ENCODE measurements around the gene BBX.

BBX gene

GRCh38 chr3:107627962-107628542, 105.3 kb downstream of the BBX start:
- TF ChIP-seq FOXM1 (IDR thresholded peaks at IDR 0.05; ENCODE audit: borderline replicate concordance, low read depth) (no peak), USF1 (IDR thresholded peaks at IDR 0.05) (no peak), EP300 (IDR thresholded peaks at IDR 0.05; ENCODE audit: borderline replicate concordance) (no peak), YY1 (IDR thresholded peaks at IDR 0.05; ENCODE audit: low read depth) (no peak), NFIC (IDR thresholded peaks at IDR 0.05) (no peak), TAF1 (IDR thresholded peaks at IDR 0.05; ENCODE audit: low read depth) (no peak), CREB1 (IDR thresholded peaks at IDR 0.05; ENCODE audit: low read depth) (no peak), RAD21 (IDR thresholded peaks at IDR 0.05; ENCODE audit: low read depth) (no peak), CEBPB (IDR thresholded peaks at IDR 0.05) (no peak), TEAD4 (IDR thresholded peaks at IDR 0.05) (no peak), REST (IDR thresholded peaks at IDR 0.05; ENCODE audit: low read depth) (no peak), MAX (IDR thresholded peaks at IDR 0.05) (no peak), ZBTB7A (IDR thresholded peaks at IDR 0.05; ENCODE audit: low read depth) (no peak), TCF12 (IDR thresholded peaks at IDR 0.05; ENCODE audit: low read depth) (no peak), EGR1 (IDR thresholded peaks at IDR 0.05) (no peak)

GRCh38 chr3:107629566-107629965, 106.8 kb downstream of the BBX start:
- no peak for TF ChIP-seq TAF1 (IDR thresholded peaks at IDR 0.05; ENCODE audit: low read depth)

- TF ChIP-seq ZBTB7A (IDR thresholded peaks at IDR 0.05; ENCODE audit: low read depth) (no peak), NFIC (IDR thresholded peaks at IDR 0.05) (no peak), TEAD4 (IDR thresholded peaks at IDR 0.05) (no peak), FOXM1 (IDR thresholded peaks at IDR 0.05; ENCODE audit: borderline replicate concordance, low read depth) (no peak), TAF1 (IDR thresholded peaks at IDR 0.05; ENCODE audit: low read depth) (no peak), EGR1 (IDR thresholded peaks at IDR 0.05) (no peak), CREB1 (IDR thresholded peaks at IDR 0.05; ENCODE audit: low read depth) (no peak), MAX (IDR thresholded peaks at IDR 0.05) (no peak), USF1 (IDR thresholded peaks at IDR 0.05) (no peak), REST (IDR thresholded peaks at IDR 0.05; ENCODE audit: low read depth) (no peak), YY1 (IDR thresholded peaks at IDR 0.05; ENCODE audit: low read depth) (no peak), TCF12 (IDR thresholded peaks at IDR 0.05; ENCODE audit: low read depth) (no peak)
Observed at GRCh38 chr3:107630779-107631178, 108.0 kb downstream of the BBX start.

GRCh38 chr3:107632576-107632975, 109.8 kb downstream of the BBX start:
- TF ChIP-seq RAD21 (IDR thresholded peaks at IDR 0.05; ENCODE audit: low read depth), result no peak
- no peak for TF ChIP-seq USF1 (IDR thresholded peaks at IDR 0.05)
- TF ChIP-seq TAF1 (IDR thresholded peaks at IDR 0.05; ENCODE audit: low read depth), result no peak
- TF ChIP-seq ZBTB7A (IDR thresholded peaks at IDR 0.05; ENCODE audit: low read depth), result no peak
- no peak for TF ChIP-seq FOXM1 (IDR thresholded peaks at IDR 0.05; ENCODE audit: borderline replicate concordance, low read depth)
- TF ChIP-seq TCF12 (IDR thresholded peaks at IDR 0.05; ENCODE audit: low read depth), result no peak
- no peak for TF ChIP-seq MAX (IDR thresholded peaks at IDR 0.05)
- TF ChIP-seq NFIC (IDR thresholded peaks at IDR 0.05), result no peak
- TF ChIP-seq CEBPB (IDR thresholded peaks at IDR 0.05), result no peak
- no peak for TF ChIP-seq TEAD4 (IDR thresholded peaks at IDR 0.05)
- no peak for TF ChIP-seq EGR1 (IDR thresholded peaks at IDR 0.05)
- TF ChIP-seq REST (IDR thresholded peaks at IDR 0.05; ENCODE audit: low read depth), result no peak
- no peak for TF ChIP-seq EP300 (IDR thresholded peaks at IDR 0.05; ENCODE audit: borderline replicate concordance)
- TF ChIP-seq YY1 (IDR thresholded peaks at IDR 0.05; ENCODE audit: low read depth), result no peak
